ENCODE data around the gene NR5A1. TPM values are rescaled to one million over a fixed set of nuclear protein-coding genes. Genes with fewer than 3 reads are reported as not detected.

NR5A1 gene
- total RNA-seq, 1 donor from 2014 or later, result not detected

- H3K9me3 ChIP-seq (replicated peaks), result no peaks in the 10 kb centered on the region
- peaks cover 17% of the 10 kb centered on the region for H3K27me3 ChIP-seq (ENCODE audit: low read depth)
- peaks cover 16% of the 10 kb centered on the region for H3K4me1 ChIP-seq
- no peak for DNase-seq
- intact Hi-C loops (cut with micrococcal nuclease), result no loop called here
- no peak overlapping the region for H3K27ac ChIP-seq (replicated peaks)
- no peak for TF ChIP-seq CTCF (IDR thresholded peaks at IDR 0.05; ENCODE audit: borderline replicate concordance)
- no peaks in the 10 kb centered on the region for H3K36me3 ChIP-seq
- no peak overlapping the region for H3K4me3 ChIP-seq
These were observed 4.2 kb upstream of the NR5A1 start for GRCh38 chr9:124511426-124511840.

DNA sequence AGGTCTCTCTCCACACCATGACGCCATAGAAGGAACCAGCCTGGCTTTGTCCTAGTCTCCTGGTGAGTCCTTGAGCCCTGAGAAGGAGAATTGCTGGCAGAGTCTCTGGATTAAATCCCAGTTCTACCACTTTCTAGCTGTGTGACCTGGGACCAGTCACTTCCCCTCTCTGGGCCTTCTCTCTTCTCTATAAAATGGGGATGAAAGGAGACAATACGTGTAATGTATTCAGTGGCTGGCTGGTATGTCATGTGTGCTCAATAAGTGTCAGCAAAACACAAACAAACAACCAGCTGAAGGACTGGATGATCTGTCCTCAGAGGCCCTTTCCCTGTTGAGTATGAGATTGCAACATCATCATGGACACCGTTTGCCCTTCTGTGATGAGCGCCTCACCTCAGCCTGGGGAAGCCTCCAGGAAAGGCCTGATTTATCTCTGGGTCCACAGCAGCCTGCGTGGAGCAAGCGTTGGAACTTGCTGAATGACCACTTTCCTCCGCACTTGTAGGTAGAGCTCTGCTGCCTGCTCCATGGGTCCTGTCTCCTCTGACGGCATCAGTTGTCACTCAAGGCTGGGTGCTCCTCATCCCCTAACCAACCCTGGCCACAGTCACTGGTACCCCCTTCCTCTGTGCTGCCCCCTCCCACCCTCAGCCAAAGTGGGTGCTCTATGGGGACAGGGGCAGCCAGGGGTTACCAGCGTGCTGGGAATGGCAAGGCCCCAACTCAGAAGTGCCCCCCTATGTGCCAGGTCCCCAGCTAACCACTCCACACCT lies 3.6 kb upstream of the NR5A1 start:
- no peak for DNase-seq
- TF ChIP-seq CTCF (IDR thresholded peaks at IDR 0.05; ENCODE audit: borderline replicate concordance), result no peak
- no peak overlapping the region for H3K27ac ChIP-seq (replicated peaks)
- no peaks in the 10 kb centered on the region for H3K9me3 ChIP-seq (replicated peaks)
- peaks cover 23% of the 10 kb centered on the region for H3K27me3 ChIP-seq (ENCODE audit: low read depth)
- intact Hi-C loops (cut with micrococcal nuclease), result no loop called here
- no peak overlapping the region for H3K4me3 ChIP-seq
- H3K4me1 ChIP-seq, result peaks cover 16% of the 10 kb centered on the region
- H3K36me3 ChIP-seq, result no peaks in the 10 kb centered on the region

GRCh38 chr9:124507880-124508423 lies 753 bp upstream of the NR5A1 start:
- intact Hi-C loops (cut with micrococcal nuclease), result no loop called here
- no peak for DNase-seq
- TF ChIP-seq CTCF (IDR thresholded peaks at IDR 0.05; ENCODE audit: borderline replicate concordance), result no peak
- Histone ChIP-seq H3K27me3 (ENCODE audit: low read depth) (peaks cover 50% of the 10 kb centered on the region), H3K4me1 (peaks cover 22% of the 10 kb centered on the region), H3K9me3 (replicated peaks) (no peaks in the 10 kb centered on the region), H3K27ac (replicated peaks) (no peak overlapping the region), H3K36me3 (no peaks in the 10 kb centered on the region), H3K4me3 (no peak overlapping the region)

GRCh38 chr9:124506433-124506832 lies 766 bp downstream of the NR5A1 start:
- Histone ChIP-seq H3K27ac (replicated peaks) (no peak overlapping the region), H3K4me3 (no peak overlapping the region), H3K27me3 (ENCODE audit: low read depth) (peaks cover 55% of the 10 kb centered on the region), H3K9me3 (replicated peaks) (no peaks in the 10 kb centered on the region), H3K4me1 (peaks cover 21% of the 10 kb centered on the region), H3K36me3 (no peaks in the 10 kb centered on the region)
- TF ChIP-seq CTCF (IDR thresholded peaks at IDR 0.05; ENCODE audit: borderline replicate concordance), result no peak
- DNase-seq, result no peak
- intact Hi-C loops (cut with micrococcal nuclease), result no loop called here

GRCh38 chr9:124505901-124506346 lies 1.3 kb downstream of the NR5A1 start:
- Histone ChIP-seq H3K4me1 (peaks cover 21% of the 10 kb centered on the region), H3K4me3 (no peak overlapping the region), H3K36me3 (no peaks in the 10 kb centered on the region), H3K9me3 (replicated peaks) (no peaks in the 10 kb centered on the region), H3K27ac (replicated peaks) (no peak overlapping the region), H3K27me3 (ENCODE audit: low read depth) (peaks cover 60% of the 10 kb centered on the region)
- no peak for DNase-seq
- intact Hi-C loops (cut with micrococcal nuclease), result no loop called here
- TF ChIP-seq CTCF (IDR thresholded peaks at IDR 0.05; ENCODE audit: borderline replicate concordance), result no peak

Measured in left ventricle myocardium inferior (tissue), 1 donor.